Measurements from ENCODE around the gene FAM47E. TPM values are rescaled to one million over a fixed set of nuclear protein-coding genes. Genes with fewer than 3 reads are reported as not detected.

Gene FAM47E
- total RNA-seq, 1 experiment from 2014 or later = 1.0 TPM

- Mint-ChIP-seq H3K4me1 (ENCODE audit: insufficient read depth, unreplicated experiment) (peaks cover 5% of the 10 kb centered on the region), H3K36me3 (ENCODE audit: insufficient read depth, unreplicated experiment) (no peaks in the 10 kb centered on the region), H3K9me3 (ENCODE audit: unreplicated experiment) (no peaks in the 10 kb centered on the region), H3K4me3 (ENCODE audit: unreplicated experiment) (no peak overlapping the region), H3K27ac (ENCODE audit: low read depth, unreplicated experiment) (no peak overlapping the region), H3K27me3 (ENCODE audit: insufficient read depth, unreplicated experiment) (no peaks in the 10 kb centered on the region)
- intact Hi-C loops (cut with micrococcal nuclease) = no loop called here
- DNase-seq (ENCODE audit: unreplicated experiment) = no peak
- TF ChIP-seq CTCF (IDR thresholded peaks at IDR 0.05; ENCODE audit: unreplicated experiment) = no peak
- ChIA-PET POLR2A (no interaction called here), CTCF (interaction anchor here (0.5 kb wide), 1 partner anchor 88 kb away, joined by 4 read pairs; no protein-coding TSS in a partner anchor)
- no TSS peak for BruUV-seq (replicated peaks)
Observed at GRCh38 chr4:76272073-76272472, 20.6 kb downstream of the FAM47E start.

- BruUV-seq (replicated peaks) = no TSS peak
- CTCF ChIA-PET = no interaction called here
Observed at GRCh38 chr4:76272582-76272981, 21.1 kb downstream of the FAM47E start.

GRCh38 chr4:76272999-76273398, 21.5 kb downstream of the FAM47E start:
- no peak for TF ChIP-seq CTCF (IDR thresholded peaks at IDR 0.05; ENCODE audit: unreplicated experiment)
- H3K36me3 Mint-ChIP-seq (ENCODE audit: insufficient read depth, unreplicated experiment) = no peaks in the 10 kb centered on the region
- no peak overlapping the region for H3K4me3 Mint-ChIP-seq (ENCODE audit: unreplicated experiment)
- intact Hi-C loops (cut with micrococcal nuclease) = no loop called here
- no peak overlapping the region for H3K27ac Mint-ChIP-seq (ENCODE audit: low read depth, unreplicated experiment)
- no TSS peak for BruUV-seq (replicated peaks)
- no peaks in the 10 kb centered on the region for H3K9me3 Mint-ChIP-seq (ENCODE audit: unreplicated experiment)
- peaks cover 5% of the 10 kb centered on the region for H3K4me1 Mint-ChIP-seq (ENCODE audit: insufficient read depth, unreplicated experiment)
- CTCF ChIA-PET = no interaction called here
- no peak for DNase-seq (ENCODE audit: unreplicated experiment)
- POLR2A ChIA-PET = no interaction called here
- no peaks in the 10 kb centered on the region for H3K27me3 Mint-ChIP-seq (ENCODE audit: insufficient read depth, unreplicated experiment)

More at GRCh38 chr4:76272582-76272981, 21.1 kb downstream of the FAM47E start:
- Mint-ChIP-seq H3K9me3 (ENCODE audit: unreplicated experiment) (no peaks in the 10 kb centered on the region), H3K4me3 (ENCODE audit: unreplicated experiment) (no peak overlapping the region), H3K27me3 (ENCODE audit: insufficient read depth, unreplicated experiment) (no peaks in the 10 kb centered on the region), H3K4me1 (ENCODE audit: insufficient read depth, unreplicated experiment) (peaks cover 5% of the 10 kb centered on the region), H3K27ac (ENCODE audit: low read depth, unreplicated experiment) (no peak overlapping the region), H3K36me3 (ENCODE audit: insufficient read depth, unreplicated experiment) (no peaks in the 10 kb centered on the region)
- TF ChIP-seq CTCF (IDR thresholded peaks at IDR 0.05; ENCODE audit: unreplicated experiment) = no peak
- intact Hi-C loops (cut with micrococcal nuclease) = no loop called here
- POLR2A ChIA-PET = no interaction called here
- DNase-seq (ENCODE audit: unreplicated experiment) = no peak

- ChIA-PET CTCF (no interaction called here), POLR2A (no interaction called here)
- no peak overlapping the region for H3K27ac Mint-ChIP-seq (ENCODE audit: low read depth, unreplicated experiment)
- no TSS peak for BruUV-seq (replicated peaks)
- no peaks in the 10 kb centered on the region for H3K27me3 Mint-ChIP-seq (ENCODE audit: insufficient read depth, unreplicated experiment)
- peaks cover 4% of the 10 kb centered on the region for H3K4me1 Mint-ChIP-seq (ENCODE audit: insufficient read depth, unreplicated experiment)
- no peaks in the 10 kb centered on the region for H3K36me3 Mint-ChIP-seq (ENCODE audit: insufficient read depth, unreplicated experiment)
- no peak for TF ChIP-seq CTCF (IDR thresholded peaks at IDR 0.05; ENCODE audit: unreplicated experiment)
- no peak for DNase-seq (ENCODE audit: unreplicated experiment)
- intact Hi-C loops (cut with micrococcal nuclease) = no loop called here
- H3K4me3 Mint-ChIP-seq (ENCODE audit: unreplicated experiment) = no peak overlapping the region
- H3K9me3 Mint-ChIP-seq (ENCODE audit: unreplicated experiment) = no peaks in the 10 kb centered on the region
Observed at GRCh38 chr4:76275486-76276124, 24.1 kb downstream of the FAM47E start.

Measured in MCF 10A (cell line).